Glomerular endothelial cell (primary cell): ENCODE results near the gene ANKRD9. TPM values are rescaled to one million over a fixed set of nuclear protein-coding genes. Genes with fewer than 3 reads are reported as not detected.
"Not testable (repeated sequence)": the region's sequence is repeated elsewhere in the genome, so short reads cannot be mapped to it uniquely, and the experiment has no call there.

Source experiments
- DNase-seq: peaks from one replicate; pipeline ENCODE4 v3.0.0-alpha.2; 2011; ENCODE audit warnings: low read depth, low spot score; ENCODE audit errors: extremely low read depth
- total RNA-seq: library from RNA; depleted of rRNA; stranded (reverse); fragments of >200 nt; gene quantifications from 2 replicates; pipeline ENCODE4 v1.2.3, GENCODE V29; 2015

Gene ANKRD9
- total RNA-seq, 1 donor from 2014 or later: 44.9 TPM

DNA sequence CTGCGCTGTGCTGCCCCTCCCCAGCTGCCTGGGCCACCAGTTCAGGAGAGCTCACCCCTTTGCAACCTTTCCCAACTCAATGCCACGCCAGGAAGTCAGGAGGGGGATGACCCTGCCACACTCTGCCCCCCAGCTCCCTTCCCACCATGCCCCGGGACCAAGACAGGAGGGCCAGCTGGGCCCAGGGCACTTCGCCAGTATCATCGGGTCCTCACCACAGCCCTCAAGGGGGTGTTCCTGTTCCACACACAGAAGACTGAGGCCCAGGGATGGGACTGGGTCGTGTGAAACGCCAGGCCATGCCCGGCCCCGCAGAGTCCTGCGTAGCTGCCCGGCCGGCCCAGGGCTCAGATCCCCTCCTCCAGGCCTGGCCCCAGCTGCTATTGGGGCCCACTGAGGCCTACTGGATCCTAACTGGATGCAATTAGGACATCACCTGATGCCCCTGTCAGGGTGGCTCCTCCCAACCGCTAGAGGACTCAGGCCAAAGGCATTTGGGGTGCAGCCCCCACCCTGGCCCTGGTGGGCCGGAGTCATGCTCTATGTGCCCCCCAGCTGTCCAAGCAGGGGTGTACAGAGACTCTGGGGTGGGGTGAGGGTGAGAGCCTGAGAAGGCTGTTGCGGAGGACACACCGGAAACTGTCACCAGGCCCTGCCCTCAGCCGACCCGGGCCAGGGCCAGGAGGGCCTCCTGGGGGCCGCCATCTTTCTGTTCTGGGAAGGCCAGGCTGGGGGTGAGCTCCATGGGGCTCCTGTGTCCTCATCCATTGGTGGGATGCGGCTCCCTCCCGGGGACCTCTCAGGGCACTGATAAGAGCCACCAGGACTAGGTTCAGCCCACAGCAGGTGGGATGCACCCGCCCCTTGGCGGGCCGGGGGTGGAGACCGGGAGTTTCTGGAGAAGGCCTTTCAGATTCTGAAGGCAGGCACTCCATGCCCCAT lies 29.3 kb upstream of the ANKRD9 start:
- no peak for DNase-seq

DNA sequence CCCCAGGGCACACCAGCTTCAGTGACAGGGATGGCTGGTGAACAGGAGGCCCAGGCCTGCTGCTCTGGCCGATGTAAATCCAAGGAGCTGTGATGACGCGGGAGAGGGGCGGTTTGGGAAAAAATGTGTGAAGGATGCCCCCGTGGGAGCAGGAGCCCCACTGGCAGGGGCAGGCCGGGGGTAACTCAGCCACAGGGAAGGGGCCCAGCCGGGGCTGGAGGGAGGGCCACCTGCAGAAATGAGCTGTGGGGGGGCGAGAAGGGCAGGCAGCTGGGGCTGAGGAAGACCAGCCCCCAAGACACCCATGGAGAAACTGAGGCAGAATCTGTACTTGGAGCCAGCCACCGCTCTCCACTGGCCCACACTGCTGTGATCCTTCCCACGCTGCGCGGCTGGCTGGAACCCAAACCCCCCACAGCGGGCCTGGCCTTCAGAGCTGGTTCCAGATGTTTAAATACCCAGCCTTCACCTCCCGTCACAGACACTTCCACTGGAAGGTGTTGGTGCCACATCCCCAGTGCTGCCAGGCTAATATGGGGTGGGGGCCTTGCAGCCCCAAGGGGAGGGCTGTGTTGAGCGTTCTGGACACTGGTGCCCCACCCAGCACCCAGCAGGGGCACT lies 28.5 kb upstream of the ANKRD9 start:
- no peak for DNase-seq

DNA sequence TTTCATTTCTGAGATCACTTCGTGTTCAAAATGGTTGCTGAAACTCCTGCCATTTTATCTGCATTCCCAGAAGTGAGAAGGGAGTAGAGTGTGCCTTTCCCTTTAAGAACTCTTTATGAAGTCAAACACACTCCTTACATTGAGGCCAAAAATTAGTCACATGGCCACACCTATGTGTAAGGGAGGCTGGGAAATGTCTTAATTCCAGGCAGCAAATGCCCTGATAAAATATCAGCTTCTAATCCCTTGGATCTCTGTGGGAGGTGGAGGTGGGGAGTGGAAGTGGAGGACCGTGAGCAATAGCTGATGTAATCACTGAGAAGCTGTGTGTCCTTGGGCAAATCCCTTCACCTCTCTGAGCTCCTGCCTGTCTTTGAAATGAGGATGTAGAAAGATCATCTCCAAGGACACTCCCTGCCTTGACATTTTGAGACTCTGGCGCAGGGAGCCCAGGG lies 22.7 kb upstream of the ANKRD9 start:
- no peak for DNase-seq

DNA sequence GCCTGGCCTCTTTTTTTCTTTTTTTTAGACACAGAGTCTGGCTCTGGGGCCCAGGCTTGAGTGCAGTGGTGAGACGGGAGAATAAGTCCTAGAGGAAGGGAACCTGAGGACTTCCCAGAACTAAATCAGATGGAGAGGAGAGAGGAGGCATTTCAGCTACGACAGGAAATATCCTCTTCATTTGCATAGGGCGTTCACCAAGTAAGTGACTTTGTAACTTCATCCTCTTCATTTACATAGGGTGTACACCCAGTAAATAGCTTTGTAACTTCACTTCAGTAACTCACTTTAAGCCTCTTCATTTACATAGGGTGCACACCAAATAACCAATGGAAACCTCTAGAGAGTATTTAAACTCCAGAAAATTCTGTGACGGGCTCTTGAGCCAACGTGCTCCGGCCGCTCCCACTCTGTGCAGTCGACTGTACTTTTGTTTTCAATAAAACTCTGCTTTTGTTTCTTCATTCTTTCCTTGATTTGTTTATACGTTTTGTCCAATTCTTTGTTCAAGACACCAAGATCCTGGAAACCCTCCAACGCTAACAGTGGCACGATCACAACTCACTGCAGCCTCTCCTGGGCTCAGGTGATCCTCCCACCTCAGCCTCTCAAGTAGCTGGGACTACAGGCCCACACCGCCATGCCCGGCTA lies 21.4 kb upstream of the ANKRD9 start:
- no peak for DNase-seq

DNA sequence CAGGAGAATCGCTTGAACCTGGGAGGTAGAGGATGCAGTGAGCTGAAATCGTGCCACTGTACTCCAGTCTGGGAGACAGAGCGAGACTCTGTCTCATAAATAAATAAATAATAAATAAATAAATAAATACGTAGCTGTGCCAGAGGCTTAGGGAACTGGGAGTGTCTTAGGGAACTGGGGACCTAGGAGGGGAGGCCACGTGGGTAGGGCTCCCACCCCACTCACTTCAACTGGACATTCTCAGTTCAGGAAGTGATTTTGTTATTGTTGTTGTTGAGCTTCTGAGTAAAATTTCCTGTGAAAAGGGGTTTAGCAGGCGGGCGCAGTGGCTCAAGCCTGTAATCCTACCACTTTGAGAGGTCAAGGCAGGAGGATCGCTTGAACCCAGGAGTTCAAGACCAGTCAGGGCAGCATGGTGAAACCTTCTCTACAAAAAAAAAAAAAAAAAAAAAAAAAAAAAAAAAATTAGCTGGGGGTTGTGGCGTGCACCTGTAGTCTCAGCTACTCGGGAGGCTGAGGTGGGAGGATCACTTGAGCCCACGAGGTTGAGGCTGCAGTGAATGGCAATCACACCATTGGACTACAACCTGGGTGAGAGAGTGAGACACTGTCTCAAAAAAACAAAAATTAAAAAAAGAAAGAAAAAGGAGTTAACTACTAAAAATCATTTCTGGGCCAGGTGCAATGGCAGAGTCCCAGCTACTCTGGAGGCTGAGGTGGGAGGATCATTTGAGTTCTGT lies 19.0 kb upstream of the ANKRD9 start:
- peak; percentile 20 for DNase-seq

DNA sequence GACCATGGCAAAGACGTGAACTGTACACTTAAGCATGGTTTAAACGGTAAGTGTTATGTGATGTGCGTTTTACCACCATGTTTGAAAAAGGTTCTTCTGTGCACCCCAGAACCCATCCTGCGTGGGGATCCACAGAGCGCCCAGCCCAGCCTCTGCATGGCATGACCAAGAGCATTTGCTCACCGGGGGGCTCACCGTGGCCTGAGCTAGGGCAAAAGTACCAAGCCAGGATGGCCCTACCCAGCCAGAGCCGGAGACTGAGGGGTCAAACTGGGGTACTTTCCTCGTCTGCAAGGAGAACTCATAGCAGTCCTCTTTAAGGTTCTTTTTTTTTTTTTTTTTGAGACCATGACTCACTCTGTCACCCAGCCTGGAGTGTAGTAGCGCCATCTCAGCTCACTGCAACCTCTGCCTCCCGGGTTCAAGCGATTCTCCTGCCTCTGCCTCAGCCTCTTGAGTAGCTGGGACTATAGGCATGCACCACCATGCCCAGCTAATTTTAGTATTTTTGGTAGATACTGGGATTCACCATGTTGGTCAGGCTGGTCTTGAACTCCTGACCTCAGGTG lies 16.4 kb upstream of the ANKRD9 start:
- no peak for DNase-seq

DNA sequence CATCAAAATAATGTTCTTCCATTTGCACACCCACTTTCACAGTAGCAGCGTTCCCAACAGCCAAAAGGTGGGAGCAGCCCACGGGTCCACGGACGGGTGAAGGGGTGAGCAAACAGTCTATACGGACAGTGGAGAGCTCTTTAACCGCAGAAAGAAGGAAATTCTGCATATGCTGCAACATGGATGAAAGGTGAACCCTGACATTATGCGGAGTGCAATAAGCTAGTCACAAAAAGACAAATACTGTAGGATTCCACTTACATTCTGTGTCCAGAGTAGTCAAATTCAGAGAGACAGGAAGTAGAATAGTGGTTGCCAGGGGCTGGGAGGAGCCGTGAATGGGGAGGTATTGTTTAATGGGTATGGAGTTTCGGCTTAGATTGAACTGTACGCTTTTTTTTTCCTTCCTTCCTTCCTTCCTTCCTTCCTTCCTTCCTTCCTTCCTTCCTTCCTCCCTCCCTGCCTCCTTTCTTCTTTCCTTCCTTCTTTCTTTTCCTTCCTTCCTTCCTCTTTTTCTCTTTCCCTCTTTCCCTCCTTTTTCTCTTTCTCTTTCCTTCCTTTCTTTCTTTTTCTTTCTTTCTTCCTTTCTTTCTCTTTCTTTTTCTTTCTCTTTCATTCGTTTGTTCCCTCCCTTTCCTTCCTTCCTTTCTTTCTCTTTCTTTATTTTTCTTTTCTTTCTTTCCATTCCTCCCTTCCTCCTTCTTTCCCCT lies 15.8 kb upstream of the ANKRD9 start:
- DNase-seq: no peak

DNA sequence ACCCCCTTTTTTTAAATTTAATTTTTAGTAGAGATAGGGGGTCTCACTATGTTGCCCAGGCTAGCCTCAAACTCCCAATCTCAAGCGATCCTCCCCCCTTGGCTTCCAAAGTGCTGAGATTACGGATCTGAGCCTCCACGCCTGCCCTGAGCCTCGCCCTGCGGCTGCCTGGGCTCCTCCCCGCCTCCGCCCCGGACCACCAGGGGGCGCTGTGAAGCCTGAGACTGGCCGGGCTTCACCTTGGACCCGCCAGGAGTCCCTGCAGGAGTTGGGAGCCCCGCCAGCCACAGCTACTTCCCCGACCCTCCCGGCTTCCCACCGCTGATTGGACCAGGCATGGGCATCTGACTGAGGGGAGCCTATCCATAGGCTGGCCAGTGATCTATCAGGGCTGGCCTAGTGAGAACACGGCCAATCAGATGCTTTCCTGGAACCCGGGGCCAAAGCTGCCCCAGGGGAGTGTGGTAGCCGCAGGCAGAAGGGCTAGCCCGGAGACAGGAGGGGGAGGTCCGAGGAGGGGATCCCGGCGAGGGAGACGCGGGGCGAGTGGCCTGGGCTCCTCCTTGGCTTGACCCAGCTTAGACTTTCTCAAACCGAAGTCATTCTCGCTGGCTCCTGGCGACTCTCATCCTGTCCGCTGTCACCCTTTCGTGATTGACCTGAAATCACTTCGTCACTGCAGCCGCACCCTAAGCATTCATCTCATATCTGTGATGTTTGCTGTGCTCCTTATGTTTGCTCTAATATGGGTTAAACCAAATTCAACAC lies 15.1 kb upstream of the ANKRD9 start:
- DNase-seq: peak; percentile 70

DNA sequence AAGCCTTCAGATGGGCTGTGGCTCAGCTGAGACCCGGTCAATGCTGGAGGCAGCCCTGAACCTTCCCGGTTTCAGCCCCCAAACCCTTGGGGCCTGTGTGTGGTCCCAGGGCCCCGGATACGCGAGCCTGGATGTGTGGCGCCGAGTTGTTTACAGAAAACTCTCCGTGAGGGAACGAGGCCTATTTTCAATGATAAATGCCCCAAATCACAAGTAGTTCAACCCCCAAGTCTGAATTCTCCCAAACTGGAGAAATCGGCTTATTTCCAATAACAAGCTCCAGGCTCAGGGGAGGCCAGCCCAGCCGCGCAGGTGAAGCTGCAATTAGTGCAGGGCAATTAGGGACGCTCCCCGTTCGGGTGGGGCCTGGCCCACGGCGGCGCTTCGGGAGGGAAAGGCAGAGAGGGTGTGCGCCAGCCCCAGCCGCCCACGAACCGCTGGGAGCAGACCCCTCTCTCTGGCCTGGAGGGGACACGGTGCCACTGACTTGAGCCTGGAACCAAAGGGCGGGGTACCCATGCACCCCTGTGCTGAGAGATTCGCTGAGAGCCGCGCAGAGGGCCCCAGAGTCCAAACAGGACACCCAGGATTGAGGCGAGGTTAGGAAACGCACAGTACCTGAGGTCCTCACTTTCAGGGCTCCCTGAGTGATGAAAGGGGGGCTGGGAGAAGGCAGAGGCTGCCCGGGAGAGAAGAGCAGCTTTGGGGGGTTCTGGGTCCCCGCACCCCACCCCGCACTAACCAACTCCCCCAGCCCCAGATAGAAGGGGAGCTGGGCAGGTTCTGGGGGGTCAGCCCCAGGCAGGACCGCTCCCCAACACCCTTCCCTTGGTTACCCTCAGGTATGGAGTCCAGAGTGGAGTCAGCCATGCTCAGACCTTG lies 14.2 kb upstream of the ANKRD9 start:
- no peak for DNase-seq

DNA sequence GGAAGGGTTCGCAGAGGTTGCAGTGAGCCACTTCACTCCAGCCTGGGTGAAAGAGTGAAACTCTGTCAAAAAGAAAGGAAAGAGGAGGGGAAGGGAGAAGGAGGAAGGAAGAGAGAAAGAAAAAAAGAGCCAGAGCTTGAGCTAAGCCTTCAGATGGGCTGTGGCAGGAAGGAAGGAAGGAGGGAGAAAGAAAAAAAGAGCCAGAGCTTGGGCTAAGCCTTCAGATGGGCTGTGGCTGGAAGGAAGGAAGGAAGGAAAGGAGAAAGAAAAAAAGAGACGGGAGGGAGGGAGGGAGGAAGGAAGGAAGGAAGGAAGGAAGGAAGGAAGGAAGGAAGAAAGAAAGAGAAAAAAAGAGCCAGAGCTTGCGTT lies 13.6 kb upstream of the ANKRD9 start:
- DNase-seq: no peak

DNA sequence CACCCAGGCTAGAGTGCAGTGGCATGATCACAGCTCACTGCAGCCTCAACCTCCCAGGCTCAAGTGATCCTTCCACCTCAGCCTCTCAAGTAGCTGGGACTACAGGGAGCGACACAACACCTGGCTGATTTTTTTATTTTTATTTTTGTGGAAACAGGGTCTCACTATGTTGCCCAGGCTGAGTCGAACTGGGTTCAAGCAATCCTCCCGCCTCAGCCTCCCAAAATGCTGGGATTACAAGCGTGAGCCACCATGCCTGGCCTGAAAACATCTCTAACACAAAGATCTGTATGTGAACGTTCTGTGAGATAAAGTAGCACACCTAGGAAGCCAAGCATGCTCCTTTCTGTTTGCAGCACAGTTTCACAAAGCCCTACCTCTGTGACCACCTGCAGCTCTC lies 10.1 kb upstream of the ANKRD9 start:
- DNase-seq: not testable (repeated sequence)

DNA sequence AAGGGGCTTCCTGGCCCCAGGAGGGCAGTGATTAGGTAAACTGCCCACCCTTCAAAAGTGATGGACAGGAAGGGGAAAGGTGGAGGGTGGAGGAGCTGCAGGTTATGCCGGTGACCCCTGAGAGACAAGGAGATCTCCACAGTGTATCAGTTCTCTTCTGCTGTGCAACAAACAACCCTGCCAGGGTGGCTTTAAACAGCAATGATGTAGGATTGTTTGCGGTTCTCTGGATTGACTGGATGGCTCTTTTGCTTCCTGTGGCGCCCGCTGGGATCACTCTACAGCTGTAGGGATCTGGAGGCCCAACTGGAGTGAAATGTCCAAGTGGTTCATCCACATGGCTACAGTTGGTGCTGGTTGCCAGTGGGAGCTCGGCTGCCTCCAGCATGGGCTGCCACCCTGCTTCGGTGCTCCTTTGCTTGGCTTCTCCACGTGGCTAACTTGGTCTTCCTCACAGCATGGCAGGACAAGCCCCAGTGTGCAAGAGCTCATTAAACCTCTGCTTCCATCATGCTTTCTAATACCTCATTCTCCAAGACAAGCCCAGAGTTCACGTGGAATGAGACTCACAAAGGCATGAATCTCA lies 8.6 kb upstream of the ANKRD9 start:
- no peak for DNase-seq

DNA sequence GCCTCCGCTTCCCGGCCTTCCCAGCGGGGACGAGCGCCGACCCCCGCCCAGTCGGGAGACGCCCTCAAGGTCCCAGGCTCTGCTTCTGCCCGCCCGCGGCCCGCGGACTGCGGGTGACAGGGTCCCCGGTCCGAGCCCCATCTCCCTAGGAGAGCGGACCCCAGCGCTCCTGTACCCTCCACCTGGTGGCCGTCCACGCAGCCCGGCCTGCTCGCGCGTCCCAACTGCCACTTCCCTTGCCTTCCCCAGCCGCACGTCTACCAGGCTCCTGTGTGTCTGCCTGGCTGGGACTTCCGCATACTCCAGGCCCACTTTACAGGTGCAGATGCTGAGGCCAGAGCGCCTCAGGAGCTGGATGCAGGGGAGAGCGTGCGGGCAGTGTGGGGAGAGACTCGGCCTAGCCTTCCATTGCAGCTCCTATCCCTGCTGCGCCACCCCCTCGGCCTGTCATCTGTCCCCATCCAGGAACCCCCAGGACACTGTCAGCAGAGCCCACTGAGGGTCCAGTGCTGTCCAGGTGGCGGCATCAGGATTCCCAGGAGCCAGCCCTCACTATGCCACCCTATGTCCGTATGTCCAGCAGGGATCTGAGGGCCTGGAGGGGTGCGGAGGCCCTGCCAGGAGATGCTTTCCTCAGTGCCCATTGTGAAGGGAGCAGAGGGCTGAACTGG lies 8.0 kb upstream of the ANKRD9 start:
- no peak for DNase-seq

DNA sequence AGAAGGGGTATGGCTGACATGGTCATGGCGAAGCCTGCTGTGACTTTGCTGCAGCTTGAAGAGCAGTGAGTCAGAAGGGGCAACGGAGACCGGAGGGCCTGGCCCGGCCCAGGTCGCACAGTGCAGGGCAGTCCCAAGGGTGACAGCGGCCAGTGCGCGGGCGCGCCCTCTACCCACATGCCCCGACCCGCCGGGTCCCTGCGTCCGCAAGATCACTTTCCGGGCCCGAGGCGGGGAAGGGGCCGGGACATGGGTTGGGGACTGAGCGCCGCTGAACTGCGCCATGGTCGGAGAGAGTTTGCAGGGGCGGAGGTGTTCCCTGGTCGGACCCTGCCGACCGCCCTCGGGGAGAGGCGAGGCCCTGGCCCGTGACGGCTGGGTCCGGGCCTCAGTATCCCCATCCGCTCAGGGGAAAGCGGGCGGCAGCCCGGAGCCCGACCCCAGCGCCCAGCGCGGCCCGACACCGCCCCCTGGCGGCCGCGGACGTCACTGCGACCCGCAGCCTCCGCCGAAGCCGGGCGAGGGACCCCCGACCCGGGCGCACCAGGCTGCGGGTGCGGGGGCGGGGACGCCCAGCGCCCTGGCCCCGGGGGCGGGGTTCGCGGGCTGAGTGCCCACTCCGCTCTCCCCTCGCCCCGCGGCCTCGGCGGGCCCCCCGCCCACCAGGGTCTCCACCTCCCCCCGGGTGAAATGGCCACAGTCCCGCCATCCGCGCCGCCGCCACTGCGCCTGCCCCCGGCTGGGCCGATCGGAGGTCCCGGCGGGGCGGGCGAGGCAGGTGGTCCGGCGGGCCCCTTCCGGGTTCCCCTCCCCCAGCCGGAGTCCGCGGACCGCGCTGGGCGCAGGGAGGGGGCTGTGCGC lies 7.2 kb upstream of the ANKRD9 start:
- DNase-seq: no peak

DNA sequence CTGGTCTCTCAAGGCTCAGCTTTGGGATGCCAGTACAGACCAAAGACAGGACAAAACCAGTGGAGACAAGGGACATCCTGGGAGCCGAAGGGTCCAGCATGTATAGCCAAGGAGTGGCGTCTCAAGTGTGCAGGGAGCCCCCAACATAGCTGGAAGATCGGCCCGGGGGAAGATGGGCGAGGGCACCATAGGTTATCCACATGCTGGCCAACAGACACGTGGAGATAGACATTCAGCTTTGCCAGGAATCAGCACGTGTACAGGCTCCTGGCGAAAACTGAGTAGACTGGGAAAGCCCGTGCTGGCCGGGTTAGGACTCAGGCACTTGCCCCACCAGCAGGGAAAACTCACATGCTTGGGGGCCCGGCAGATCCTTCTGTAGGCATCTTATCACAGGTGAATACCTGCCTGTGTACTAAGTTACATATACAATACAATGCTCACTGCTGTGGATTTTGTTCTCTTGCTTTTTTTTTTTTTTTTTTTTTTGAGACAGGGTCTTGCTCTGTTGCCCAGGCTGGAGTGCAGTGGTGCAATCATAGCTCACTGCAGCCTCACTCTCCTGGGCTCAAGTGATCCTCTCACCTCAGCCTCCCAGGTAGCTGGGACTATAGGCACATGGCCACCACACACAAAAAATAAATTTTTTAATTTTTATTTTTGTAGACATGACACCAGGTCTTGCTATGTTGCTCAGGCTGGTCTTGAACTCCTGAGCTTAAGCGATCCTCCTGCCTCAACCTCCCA lies 5.6 kb upstream of the ANKRD9 start:
- no peak for DNase-seq
